SHP77 (cell line): Measurements from ENCODE around the gene STK32C.
A peak's percentile ranks its signal among the peaks of the same experiment; 100 is the strongest.
"Not testable (repeated sequence)": the region's sequence is repeated elsewhere in the genome, so short reads cannot be mapped to it uniquely, and the experiment has no call there.

Experiments used
- DNase-seq, 2 experiments: peaks; one replicate each; lab custom pipeline; 2025; lab: John Stamatoyannopoulos, UW

STK32C gene

GRCh38 chr10:132319853-132320653, 12.3 kb upstream of the STK32C start:
- no peak for DNase-seq

DNA sequence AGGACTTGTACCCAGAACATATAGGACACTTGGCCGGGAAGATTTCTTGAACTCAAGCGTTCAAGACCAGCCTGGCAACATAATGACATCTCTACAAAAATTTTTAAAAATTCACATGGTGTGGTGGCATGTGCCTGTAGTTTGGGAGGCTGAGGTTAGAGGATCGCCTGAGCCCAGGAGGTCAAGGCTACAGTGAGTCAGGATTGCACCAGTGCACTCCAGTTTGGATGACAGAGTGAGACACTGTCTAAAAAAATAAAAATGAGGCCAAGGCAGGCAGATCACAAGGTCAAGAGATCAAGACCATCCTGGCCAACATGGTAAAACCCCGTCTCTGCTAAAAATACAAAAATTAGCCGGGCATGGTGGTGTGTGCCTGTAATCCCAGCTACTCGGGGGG, 9.7 kb upstream of the STK32C start:
- DNase-seq: not testable (repeated sequence)

GRCh38 chr10:132316133-132316532, 8.4 kb upstream of the STK32C start:
- no peak for DNase-seq

DNA sequence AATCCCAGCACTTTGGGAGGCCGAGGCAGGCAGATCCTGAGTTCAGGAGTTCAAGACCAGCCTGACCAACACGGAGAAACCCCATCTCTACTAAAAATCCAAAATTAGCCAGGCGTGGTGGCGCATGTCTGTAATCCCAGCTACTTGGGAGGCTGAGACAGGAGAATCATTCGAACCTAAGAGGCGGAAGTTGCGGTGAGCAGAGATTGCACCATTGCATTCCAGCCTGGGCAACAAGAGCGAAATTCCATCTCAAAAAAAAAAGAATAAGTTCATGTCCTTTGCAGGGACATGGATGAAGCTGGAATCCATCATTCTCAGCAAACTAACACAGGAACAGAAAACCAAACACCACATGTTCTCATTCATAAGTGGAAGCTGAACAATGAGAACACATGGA, 7.1 kb upstream of the STK32C start:
- DNase-seq: not testable (repeated sequence)

GRCh38 chr10:132314336-132314735, 6.6 kb upstream of the STK32C start:
- DNase-seq: no peak

GRCh38 chr10:132313865-132314264, 6.1 kb upstream of the STK32C start:
- no peak for DNase-seq

GRCh38 chr10:132313305-132313704, 5.6 kb upstream of the STK32C start:
- no peak for DNase-seq

- DNase-seq: peak; percentile 77 to 87
Measured at GRCh38 chr10:132311338-132311939, 3.7 kb upstream of the STK32C start.

DNA sequence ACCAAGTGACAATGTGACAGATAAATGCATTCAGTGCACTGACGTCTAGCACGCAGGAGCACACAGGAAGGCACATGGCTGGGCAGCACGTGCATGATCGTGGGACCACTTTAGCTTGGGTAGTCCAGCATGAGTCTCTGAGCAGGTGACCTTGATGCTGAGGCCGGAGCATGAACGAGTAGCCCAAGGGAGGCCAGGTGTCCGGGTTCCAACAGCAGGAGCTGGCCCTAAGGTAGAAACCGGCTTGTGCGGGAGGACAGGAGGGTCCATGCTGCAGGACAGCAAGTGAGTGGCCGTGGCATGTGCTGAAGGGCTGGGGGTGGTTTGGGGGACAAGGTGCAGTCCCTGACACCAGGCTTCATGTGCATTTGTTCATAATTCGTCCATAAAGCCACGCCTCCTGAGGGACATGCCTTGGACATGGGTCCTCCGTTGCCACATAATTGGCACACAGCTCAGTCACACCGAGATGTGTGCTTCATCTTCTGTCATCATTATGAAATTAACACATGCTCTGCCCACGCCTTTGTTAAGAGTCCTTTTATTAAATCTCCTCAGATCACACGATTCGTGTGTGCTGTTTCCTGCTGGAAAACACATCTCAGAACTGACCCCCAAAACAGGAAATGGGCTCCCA, 3.1 kb upstream of the STK32C start:
- DNase-seq: no peak

DNA sequence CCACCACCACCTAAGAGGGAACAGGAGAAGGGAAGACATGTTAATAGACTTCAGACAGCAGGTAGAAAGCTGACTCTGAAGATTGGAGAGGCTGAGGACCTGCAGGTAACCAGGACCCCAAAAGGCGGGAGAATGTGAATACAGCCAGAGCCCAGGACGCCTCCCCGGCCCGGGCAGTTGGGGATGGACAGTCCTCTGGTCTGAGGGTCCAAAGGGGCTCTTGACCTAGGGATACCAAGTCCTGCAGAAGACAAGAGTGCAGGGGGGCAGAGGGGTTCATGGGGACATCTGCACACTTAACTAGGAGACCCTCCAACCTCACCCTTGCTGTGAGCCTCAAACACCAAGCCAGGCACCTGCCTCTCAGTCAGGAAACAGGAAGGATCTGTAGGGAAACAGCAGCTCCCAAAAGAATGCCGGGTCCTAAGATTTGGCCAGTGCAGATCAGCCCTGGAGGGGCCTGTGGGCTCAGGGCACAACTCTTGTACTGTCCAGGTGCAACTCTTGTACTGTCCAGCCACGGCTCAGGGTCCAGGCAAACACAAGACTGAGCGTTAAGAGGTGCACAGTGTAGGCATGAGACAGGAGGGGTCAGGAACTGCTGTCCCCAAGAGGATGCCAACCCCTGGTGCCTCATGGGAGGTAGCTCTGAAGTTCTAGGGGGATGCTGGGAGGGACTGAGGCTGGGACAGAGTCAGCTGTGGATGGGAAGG, 2.3 kb upstream of the STK32C start:
- DNase-seq: no peak

DNA sequence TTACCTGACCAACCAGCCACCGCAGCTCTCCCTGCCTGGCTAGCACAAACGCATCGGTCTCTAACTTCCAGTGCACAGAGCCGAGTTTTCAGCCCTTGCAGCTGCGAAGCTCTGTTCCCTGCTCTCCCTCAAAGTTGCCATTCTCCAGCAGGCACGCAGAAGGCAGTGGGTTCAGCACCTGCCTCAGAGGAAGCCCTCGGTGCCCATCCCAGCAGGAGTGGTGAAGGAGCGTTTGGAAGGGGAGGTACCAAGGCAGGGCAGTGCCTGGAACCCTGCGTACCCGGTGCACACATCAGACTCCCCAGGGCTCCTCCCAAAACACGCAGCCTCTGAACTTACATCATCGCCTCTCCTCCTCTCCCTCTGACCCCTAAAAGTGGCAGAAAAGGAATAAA, 1.7 kb upstream of the STK32C start:
- DNase-seq: no peak

DNA sequence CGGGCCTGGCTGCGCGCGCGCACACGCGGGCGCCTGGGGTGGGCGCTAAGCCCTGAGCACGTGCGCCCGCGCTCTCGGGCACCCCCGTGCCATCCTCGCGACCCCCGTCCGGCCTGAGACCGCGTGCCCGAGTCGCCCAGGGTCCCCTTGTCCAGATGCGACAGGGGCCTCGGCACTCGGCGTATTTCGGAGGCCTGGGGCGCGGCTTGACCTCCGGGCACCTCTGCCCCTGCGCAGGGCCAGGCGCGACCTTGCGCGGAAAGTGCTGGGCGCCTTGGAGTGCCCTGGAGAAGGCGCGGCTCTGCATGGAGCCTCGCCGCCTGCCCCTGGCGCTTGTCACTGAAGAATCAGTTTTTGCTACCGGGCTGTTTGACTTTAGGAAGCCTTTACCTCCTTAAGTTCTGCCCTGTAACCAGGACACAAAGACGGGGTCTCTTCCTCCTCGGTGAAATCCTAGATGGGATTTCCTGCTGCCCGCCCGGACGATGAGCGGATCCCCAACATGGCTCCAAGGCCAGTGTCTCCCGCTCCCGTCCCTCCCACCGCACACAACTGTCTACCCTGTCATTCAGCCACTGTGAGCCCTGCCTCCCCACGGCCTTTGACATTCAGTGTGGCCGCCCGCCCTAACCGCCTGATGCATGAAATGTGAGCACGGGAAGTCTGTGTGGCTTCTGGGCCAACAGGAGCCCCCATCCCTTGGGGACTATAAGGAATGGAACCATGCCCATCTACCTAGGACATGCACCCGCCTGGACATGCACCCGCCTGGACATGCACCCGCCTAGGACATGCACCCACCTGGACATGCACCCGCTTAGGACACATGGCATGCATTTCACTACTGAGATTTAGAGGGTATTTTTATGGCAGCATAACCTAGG, 1.1 kb upstream of the STK32C start:
- DNase-seq: no peak

- peak; percentile 44 to 77 for DNase-seq
Measured at GRCh38 chr10:132306864-132307751, 642 bp downstream of the STK32C start.

GRCh38 chr10:132306343-132306685, 1.4 kb downstream of the STK32C start:
- DNase-seq: no peak

GRCh38 chr10:132305654-132306342, 2.0 kb downstream of the STK32C start:
- DNase-seq: no peak

DNA sequence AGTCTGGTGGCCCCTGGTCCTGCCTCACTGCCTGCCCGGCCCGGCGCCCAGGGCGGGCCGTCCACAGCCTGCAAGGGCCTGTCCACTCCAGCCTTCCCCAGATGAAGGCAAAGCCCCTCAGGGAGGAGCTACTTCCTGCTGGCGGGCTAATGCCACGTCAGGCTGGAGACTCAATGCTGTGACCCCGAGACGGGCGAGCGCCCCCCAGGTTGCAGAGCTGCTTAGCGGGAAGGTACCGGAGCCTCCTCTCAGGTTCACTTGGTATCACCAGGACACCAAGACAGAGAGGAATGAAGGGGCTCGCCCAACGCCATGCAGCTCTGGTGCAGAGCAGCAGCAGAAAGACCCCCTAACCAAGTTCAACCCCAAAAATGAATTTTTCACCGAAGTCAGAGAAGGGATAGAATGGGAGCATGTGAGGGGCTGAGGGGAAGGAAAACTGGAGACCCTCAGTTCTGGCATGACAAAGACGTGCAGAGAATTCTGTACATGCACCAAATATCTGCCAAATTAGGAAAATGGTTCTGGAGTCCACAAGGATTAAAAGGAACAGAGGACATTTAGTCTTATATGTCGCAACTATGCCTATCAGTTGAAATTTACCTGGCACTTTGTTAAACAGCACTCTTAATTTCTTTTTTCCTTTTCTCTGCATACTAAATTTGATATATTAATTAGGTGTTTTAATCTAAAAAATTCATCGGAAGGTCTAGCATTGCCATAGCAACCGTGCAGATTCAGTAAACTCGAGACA, 2.8 kb downstream of the STK32C start:
- no peak for DNase-seq

- no peak for DNase-seq
Measured at GRCh38 chr10:132303361-132304115, 4.2 kb downstream of the STK32C start.
